ENCODE measurements around the gene ETV2. TPM values are rescaled to one million over a fixed set of nuclear protein-coding genes. Genes with fewer than 3 reads are reported as not detected.

Gene ETV2
- polyA plus RNA-seq, 2 of the 4 experiments (the other 2 are of a cell fraction) = 0.36 to 1.3 TPM

- H3K4me3 ChIP-seq = no peak overlapping the region
- H3K4me1 ChIP-seq = peaks cover 9% of the 10 kb centered on the region; the same call in 2 of the 3 replicates
- POLR2A ChIA-PET = interaction anchor here (0.7 to 1.3 kb wide), 3 partner anchors 15 to 34 kb away, joined by 3 to 5 read pairs (median 4); partner anchors contain the start of gene COX6B1
- H3K9me3 ChIP-seq = peaks cover 3% of the 10 kb centered on the region; the same call in 1 of the 3 replicates
- ATAC-seq (no peak), DNase-seq (ENCODE audit: low read depth in 1 of 2, low spot score in 1 of 2) (no peak), FAIRE-seq (no peak)
- peak overlapping the region; percentile 92 for H3K4me2 ChIP-seq
- TF ChIP-seq CHD2 (IDR thresholded peaks at IDR 0.05; ENCODE audit: low read length, partially characterized antibody) (no peak), JUNB (IDR thresholded peaks at IDR 0.05) (no peak), JUN (IDR thresholded peaks at IDR 0.05) (no peak)
- H3K27ac ChIP-seq = no peak overlapping the region
- 47% methylated on average over 1 of the region's 1 CpG for WGBS (ENCODE audit: missing lambda C conversion rate)
- CTCF ChIA-PET = interaction anchor here (0.6 to 9.4 kb wide), 12 partner anchors 10 to 261 kb away, joined by 3 to 55 read pairs (median 5); no protein-coding TSS in a partner anchor
These were observed 28.0 kb upstream of the ETV2 start for GRCh38 chr19:35613574-35613973.

GRCh38 chr19:35615036-35615435, 26.5 kb upstream of the ETV2 start:
- 92% methylated on average over 17 of the region's 17 CpGs for WGBS (ENCODE audit: missing lambda C conversion rate)
- FAIRE-seq (no peak), DNase-seq (ENCODE audit: low read depth in 1 of 2, low spot score in 1 of 2) (no peak), ATAC-seq (no peak)
- H3K4me2 ChIP-seq = no peak overlapping the region
- H3K4me1 ChIP-seq = peaks cover 9% of the 10 kb centered on the region; the same call in 2 of the 3 replicates
- no peak overlapping the region for H3K4me3 ChIP-seq
- TF ChIP-seq CHD4 (IDR thresholded peaks at IDR 0.05; ENCODE audit: borderline replicate concordance) (no peak), POLR2A (IDR thresholded peaks at IDR 0.05; ENCODE audit: low read length) (no peak), MAX (IDR thresholded peaks at IDR 0.05) (no peak), ZC3H11A (IDR thresholded peaks at IDR 0.05) (no peak), CBX2 (IDR thresholded peaks at IDR 0.05; ENCODE audit: borderline replicate concordance, low read depth) (no peak), KDM5A (IDR thresholded peaks at IDR 0.05) (no peak), RCOR1 (IDR thresholded peaks at IDR 0.05; ENCODE audit: low read depth, low read length) (no peak), ZSCAN20 (CRISPR knock-in tag; IDR thresholded peaks at IDR 0.05) (no peak), POLR2AphosphoS2 (conservative IDR thresholded peaks at IDR 0.05; ENCODE audit: low read length) (no peak), BHLHE40 (IDR thresholded peaks at IDR 0.05; ENCODE audit: low read depth, low read length) (no peak)
- ChIA-PET POLR2A (no interaction called here), CTCF (interaction anchor here (0.7 to 3.7 kb wide), 6 partner anchors 8 to 66 kb away, joined by 3 to 24 read pairs (median 6); no protein-coding TSS in a partner anchor)
- no peak overlapping the region for H3K27ac ChIP-seq
- no peaks in the 10 kb centered on the region for H3K9me3 ChIP-seq

GRCh38 chr19:35618857-35619256, 22.7 kb upstream of the ETV2 start:
- FAIRE-seq (no peak), ATAC-seq (peak; percentile 59 to 81), DNase-seq (ENCODE audit: low read depth in 1 of 2, low spot score in 1 of 2) (peak in 1 of 2 experiments; percentile 71)
- Histone ChIP-seq H3K4me2 (no peak overlapping the region), H3K4me1 (no peaks in the 10 kb centered on the region), H3K27ac (no peak overlapping the region), H3K9me3 (no peaks in the 10 kb centered on the region), H3K4me3 (no peak overlapping the region)
- TF ChIP-seq ZSCAN20 (CRISPR knock-in tag; IDR thresholded peaks at IDR 0.05) = no peak
- TF ChIP-seq SMC3 (IDR thresholded peaks at IDR 0.05) = peak; percentile 40; the same call in 1 of the 3 replicates
- peak; percentile 22 to 45; a peak in 3 of 5 replicates for TF ChIP-seq RAD21 (conservative IDR thresholded peaks at IDR 0.05 in 1 of 2, IDR thresholded peaks at IDR 0.05 in 1 of 2)
- peak; percentile 29; the same call in 1 of the 3 replicates for TF ChIP-seq CTCF (IDR thresholded peaks at IDR 0.05)
- ChIA-PET POLR2A (no interaction called here), CTCF (interaction anchor here (0.6 to 2.2 kb wide), 10 partner anchors 12 to 281 kb away, joined by 3 to 14 read pairs (median 3); no protein-coding TSS in a partner anchor)
- WGBS (ENCODE audit: missing lambda C conversion rate) = 72% methylated on average over 7 of the region's 7 CpGs

GRCh38 chr19:35619290-35619923, 22.1 kb upstream of the ETV2 start:
- DNase-seq (ENCODE audit: low read depth in 1 of 2, low spot score in 1 of 2) = no peak
- ATAC-seq = no peak
- FAIRE-seq = no peak
- Histone ChIP-seq H3K4me3 (no peak overlapping the region), H3K4me1 (no peaks in the 10 kb centered on the region), H3K4me2 (no peak overlapping the region), H3K9me3 (no peaks in the 10 kb centered on the region), H3K27ac (no peak overlapping the region)
- ChIA-PET CTCF (interaction anchor here (0.7 to 2.2 kb wide), 11 partner anchors 11 to 281 kb away, joined by 3 to 14 read pairs (median 3); no protein-coding TSS in a partner anchor), POLR2A (no interaction called here)
- 97% methylated on average over 12 of the region's 12 CpGs for WGBS (ENCODE audit: missing lambda C conversion rate)
- TF ChIP-seq RCOR1 (IDR thresholded peaks at IDR 0.05; ENCODE audit: low read depth, low read length) (no peak), ATOH8 (CRISPR knock-in tag; IDR thresholded peaks at IDR 0.05; ENCODE audit: low read depth) (no peak), CBX8 (IDR thresholded peaks at IDR 0.05) (no peak), HES2 (IDR thresholded peaks at IDR 0.05) (no peak), ZFP36 (IDR thresholded peaks at IDR 0.05; ENCODE audit: borderline replicate concordance, partially characterized antibody) (no peak), PHF8 (IDR thresholded peaks at IDR 0.05; ENCODE audit: borderline replicate concordance, low read depth) (no peak), E2F6 (IDR thresholded peaks at IDR 0.05; ENCODE audit: borderline replicate concordance, low read depth) (no peak)

Measured in A549 (cell line).